GM12891 (cell line): ENCODE results near the gene TRIM37.

Experiments
- PAX5 ChIP-seq: IDR thresholded peaks from 2 replicates; pipeline ENCODE4 v1.6.1; 2011; ENCODE audit warnings: low read length, moderate library complexity, mild to moderate bottlenecking; ENCODE audit not compliant: insufficient read depth, severe bottlenecking
- POLR2A ChIP-seq: IDR thresholded peaks from 2 replicates; pipeline ENCODE4 v1.6.1; 2011; ENCODE audit warnings: low read depth, low read length, control low read depth
- POLR2AphosphoS5 ChIP-seq: IDR thresholded peaks from 2 replicates; pipeline ENCODE4 v1.6.1; 2011; ENCODE audit warnings: low read depth, low read length, control low read depth
- POU2F2 ChIP-seq: IDR thresholded peaks from 2 replicates; pipeline ENCODE4 v1.6.1; 2011; ENCODE audit warnings: low read depth, mild to moderate bottlenecking, control low read depth, low read length, moderate library complexity

- TF ChIP-seq POLR2AphosphoS5 (no peak), POLR2A (no peak), PAX5 (no peak), POU2F2 (no peak)
Observed at GRCh38 chr17:58947824-58948223, 158.9 kb downstream of the TRIM37 start.
